GM18498 (cell line): Measurements from ENCODE around the gene ANKRD39.
"Not testable (repeated sequence)": the region's sequence is repeated elsewhere in the genome, so short reads cannot be mapped to it uniquely, and the experiment has no call there.

Source experiments
- ATAC-seq: cut with Tn5 transposase; IDR thresholded peaks from one replicate; pipeline ENCODE4 v1.9.1; 2021; ENCODE audit warnings: mild to moderate bottlenecking, moderate library complexity; ENCODE audit not compliant: unreplicated experiment

The ANKRD39 gene, protein sequence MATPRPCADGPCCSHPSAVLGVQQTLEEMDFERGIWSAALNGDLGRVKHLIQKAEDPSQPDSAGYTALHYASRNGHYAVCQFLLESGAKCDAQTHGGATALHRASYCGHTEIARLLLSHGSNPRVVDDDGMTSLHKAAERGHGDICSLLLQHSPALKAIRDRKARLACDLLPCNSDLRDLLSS

GRCh38 chr2:96857667-96858372 lies at the start of gene ANKRD39:
ANKRD39 (minus strand) TSS chr2:96858016; CDS start chr2:96857987, 29 bp downstream.
- ATAC-seq = peak; percentile 94

GRCh38 chr2:96906729-96907114 lies 48.9 kb upstream of the ANKRD39 start:
- no peak for ATAC-seq

DNA sequence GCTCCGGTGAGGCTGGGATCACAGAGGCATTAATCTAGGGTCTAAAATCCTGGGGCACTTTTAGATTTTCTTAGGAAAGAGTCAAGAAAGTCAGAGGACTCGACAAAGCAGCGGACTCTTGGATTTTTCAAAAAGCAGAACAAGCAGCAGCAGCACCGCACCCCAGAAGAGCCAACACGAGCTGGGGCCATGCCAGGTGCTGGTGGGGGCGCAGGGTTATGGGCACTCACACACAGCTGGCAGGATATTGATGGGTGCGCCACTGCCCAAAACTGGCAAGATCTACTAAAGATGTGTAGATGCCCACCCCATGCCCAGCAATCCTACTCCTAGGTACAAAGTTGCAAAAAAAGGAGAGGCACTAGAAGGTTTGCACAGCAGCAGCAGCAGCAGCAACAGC lies 46.0 kb upstream of the ANKRD39 start:
- no peak for ATAC-seq

DNA sequence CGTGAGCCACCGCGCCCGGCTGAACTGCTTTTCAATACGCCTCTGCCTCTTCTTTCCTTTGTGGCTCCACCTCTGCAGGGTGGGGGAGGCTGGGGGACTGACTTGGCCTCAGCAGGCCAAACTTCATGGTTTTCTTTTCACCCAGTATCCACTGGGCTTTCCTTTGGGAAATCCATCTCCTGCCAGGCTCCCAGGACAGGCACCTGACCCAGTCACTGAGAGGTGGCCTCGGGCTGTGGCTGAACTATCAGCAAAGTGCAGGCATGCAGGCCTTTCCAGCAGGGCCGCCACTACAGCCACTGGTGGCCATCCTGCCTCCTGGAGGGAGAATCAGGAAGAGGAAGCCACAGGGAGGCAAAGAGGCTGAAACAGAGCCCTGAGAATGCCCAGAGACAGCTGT lies 45.5 kb upstream of the ANKRD39 start:
- no peak for ATAC-seq

- no peak for ATAC-seq
Measured at GRCh38 chr2:96900237-96900636, 42.4 kb upstream of the ANKRD39 start.

GRCh38 chr2:96899413-96899741 lies 41.6 kb upstream of the ANKRD39 start:
- no peak for ATAC-seq

DNA sequence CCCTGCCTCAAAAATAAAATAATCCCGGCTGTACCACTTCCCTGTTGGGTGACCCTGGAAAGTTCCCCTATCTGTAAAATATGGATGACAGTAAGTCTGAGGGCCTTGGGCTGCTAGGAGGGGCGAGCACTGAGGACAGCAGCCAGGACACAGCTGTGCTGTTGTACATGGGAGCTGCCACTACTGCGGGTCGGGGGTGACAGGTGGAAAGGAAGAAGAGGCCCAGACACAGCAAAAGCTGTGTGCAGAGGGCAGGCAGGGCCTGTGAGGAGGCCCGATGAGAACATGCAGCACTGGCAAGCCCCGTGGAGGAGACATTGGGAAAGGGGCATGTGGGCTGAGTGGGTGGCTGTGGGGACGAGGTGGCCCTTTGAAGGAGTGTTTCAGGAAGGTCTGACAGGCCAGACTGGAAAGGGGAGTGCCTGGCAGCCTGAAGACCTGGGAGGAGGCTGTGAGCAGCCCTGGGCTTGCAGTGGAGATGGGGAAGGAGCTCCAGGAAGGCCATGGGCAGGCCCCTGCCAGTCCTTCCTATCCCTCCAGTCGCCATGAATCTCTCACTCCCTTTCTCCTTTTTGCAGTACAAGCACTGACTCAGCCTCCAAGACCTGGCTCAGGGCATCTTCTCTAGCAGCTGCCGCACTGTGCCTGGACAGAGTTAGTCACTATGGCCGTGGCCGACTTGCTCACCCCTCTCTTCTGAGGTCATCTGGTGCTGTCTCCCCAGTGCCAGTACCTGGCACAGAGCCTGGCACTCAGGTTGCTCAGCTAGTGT lies 41.0 kb upstream of the ANKRD39 start:
- no peak for ATAC-seq

DNA sequence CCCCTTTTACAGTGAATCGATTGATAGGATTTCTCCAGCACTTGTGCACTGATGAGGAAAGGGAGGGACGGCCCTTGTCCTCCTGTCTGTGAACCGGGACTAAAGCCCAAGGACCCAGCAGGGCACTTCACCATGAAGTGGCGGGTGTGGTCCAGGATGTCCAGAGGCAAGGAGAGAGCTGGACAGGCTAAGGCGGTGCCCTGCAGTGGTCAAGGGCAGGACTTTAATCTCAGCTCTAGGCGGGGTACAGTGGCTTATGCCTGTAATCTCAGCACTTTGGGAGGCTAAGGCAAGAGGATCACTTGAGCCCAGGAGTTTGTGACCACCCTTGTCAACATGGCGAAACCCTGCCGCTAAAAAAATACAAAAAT lies 40.3 kb upstream of the ANKRD39 start:
- ATAC-seq = no peak

DNA sequence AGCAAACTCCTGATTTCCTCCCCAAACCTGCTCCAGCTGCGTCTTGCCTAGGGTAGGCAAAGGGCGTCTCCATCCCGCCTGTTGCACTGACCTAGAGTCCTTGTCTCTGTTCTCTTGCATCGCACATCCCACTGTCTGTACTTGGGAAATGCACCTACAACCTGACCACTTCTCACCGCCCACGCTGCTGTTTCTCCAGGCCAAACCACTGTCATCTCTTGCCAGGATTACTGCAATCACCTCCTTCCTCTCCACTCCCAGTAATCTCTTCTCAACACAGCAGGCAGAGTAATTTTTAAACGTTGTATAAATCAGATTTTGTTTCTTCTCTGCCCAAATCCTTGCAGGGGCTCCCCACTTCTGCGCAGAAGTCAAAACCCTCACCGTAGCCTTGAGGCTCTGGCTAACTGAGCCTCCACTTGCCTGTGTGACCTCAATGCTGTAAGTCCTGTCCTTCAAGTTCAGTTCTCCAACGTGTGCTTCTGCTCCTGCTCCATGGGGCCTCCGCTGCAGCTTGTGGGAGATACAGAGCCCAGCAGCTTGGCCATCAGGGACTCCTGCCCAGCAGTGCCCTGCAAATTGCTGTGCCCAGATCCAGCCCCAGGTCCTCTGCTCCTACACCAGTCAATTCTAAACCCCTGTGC lies 39.8 kb upstream of the ANKRD39 start:
- ATAC-seq = no peak

DNA sequence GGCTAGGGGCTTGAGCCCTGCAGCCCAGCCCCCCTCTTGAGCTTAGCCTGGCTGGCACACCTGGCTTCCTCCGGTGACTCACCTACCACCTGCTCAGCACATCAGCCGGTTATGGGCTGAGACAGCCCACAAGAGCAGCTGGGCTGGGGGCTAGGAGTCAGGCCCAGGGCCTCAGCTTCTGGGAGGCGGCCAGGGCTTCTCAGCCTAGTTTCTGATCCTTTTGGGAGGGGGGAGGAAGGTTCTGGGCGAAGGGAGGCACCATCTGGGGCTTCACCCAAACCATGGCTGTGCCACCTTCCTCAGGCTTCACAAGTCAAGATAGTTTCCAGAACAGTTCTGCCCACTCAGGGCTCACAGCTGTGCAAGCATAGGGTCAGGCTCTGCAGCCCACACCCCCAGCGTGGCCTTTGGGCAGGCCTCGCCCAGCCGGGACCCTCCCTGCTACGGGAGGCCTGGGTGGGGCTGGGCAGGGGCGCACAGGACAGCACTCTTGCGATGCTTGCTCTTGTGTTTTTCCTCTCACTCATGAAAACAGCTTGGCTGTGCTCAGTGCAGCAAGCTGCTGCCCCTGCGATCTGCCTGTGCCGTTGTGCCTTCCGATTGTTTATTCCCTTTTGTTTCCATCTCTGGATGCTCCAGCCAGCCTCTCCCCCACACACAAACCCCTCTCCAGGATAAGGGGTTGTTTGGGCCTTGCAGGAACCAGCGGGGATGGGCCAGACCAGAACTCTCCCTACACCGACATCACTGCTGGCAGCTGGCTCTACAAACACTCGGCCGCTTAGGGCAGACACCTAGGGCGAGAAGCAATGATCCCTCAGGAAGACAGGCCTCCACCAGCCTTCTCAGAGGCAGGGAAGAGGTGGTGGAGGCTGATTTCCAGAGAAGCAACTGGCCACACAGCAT lies 38.2 kb upstream of the ANKRD39 start:
- ATAC-seq = no peak

DNA sequence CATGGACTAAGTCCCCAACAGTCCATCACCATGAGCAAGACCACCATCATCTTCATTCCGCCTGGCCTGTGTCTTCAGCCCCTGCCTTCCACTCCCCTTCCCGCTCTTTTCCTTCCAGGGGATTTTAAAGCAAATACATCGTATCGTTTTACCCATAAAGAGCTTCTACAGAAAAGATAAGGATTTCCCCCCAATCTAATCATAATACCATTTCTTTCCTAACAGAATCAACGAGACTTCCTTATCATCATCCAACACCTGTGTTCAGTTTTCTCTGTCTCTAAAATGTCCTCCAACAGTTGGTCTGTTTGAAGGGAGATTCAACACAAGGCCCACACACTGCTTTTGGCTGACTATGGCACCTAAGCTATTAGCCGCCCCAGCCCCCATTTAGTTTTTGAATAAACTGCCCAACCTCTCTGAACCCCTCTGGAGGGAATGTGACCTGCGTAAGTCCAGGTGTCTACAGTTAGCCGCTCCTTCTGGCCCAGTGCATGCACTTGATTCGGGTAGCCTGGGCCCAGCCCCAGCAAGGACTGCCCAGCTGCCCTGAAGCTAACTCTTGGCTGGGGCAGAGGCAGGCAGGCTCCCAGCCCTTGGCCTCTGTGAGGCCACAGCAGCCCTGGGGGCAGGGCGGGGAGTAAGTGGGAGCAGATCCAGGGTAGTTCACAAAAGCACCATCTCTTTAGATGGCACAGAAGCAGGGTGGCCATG lies 37.4 kb upstream of the ANKRD39 start:
- ATAC-seq = no peak

- no peak for ATAC-seq
Measured at GRCh38 chr2:96894151-96894531, 36.3 kb upstream of the ANKRD39 start.

- no peak for ATAC-seq
Measured at GRCh38 chr2:96893289-96894150, 35.7 kb upstream of the ANKRD39 start.

DNA sequence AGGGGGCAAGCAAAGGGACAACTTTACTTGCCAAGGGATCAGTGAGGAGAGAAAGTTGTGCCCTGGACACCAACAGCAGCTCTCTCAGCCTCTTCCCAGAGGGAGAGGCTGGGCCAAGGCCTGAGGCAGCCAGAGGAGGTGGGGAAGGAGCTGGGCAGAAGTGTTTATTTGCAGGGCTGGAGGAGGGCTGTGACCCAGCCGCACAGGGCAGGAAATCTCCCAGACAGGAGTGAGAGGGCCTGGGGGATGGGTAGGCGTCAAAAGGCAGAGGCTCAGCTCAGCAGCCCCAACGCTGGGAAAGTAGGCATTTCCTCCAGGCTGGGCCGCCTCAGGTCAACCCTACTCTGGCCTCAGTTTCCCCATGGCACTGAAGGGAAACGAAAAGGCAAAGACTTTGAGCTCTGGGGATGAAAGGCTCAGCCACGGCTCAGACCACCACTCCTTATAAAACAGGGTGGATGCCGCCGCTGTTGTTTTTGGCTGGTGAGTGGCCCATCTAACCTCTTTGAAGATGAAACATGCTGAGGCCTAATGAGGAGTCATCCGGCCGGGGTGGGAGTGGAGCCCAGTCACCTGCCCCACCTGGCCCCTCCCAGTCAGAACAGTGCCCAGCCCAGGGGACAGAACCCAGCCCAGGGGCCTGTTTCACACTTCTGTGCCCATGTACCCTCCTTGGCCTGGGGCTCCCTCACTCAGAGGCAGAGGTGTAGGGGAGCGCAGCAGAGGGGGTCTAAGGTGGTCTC lies 33.9 kb upstream of the ANKRD39 start:
- no peak for ATAC-seq

DNA sequence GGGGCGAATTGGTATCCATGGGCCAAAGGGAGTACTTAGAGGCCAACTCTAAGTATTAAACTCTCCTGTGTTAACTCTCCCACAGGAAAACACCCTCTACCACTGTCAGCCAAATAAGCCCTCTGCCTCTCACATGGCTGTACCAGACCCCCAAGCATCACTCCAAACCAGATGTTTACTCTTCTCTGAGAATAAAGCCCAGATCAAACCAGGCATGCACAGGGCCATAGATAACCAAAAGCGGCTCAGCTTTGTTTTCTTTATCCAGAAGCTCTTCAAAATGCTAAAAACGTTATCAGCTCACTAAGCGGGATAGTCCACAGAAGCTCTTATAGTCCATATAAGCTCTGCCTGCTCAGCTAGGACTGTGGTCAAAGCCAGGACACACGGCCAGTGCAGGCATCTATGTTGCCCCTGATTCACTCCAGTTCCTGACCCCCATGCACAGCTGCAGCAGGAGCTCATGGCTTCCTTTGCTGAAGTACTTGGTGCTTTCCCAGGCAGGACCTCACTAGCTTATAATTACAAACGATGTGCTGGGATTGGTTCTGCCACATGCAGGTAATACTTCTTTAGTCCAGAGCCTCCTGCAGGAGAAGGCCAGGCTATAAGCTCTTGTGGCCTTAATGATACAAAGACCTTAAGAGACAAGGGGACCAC lies 33.0 kb upstream of the ANKRD39 start:
- ATAC-seq = no peak

DNA sequence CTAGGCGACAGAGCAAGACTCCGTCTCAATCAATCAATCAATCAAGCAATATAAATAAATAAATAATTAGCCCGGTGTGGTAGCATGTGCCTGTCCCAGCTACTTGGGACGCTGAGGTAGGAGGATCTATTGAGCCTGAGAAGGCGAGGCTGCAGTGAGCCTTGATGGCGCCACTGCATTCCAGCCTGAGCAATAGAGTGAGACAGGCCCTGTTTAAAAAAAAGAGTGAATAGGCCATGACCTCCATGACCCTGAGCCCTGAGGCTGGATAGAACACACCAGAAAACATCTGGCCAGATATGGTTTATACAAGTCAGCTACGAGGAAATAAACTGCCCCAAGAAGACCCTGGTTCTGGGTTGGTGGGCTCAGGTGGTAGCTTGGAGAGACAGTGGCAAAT lies 32.4 kb upstream of the ANKRD39 start:
- ATAC-seq = no peak

GRCh38 chr2:96889502-96889901 lies 31.7 kb upstream of the ANKRD39 start:
- not testable (repeated sequence) for ATAC-seq
